GM18909 (cell line): ENCODE results near the gene SESN1.
"Not testable (repeated sequence)": the region's sequence is repeated elsewhere in the genome, so short reads cannot be mapped to it uniquely, and the experiment has no call there.

ENCODE experiments used
- ATAC-seq: cut with Tn5 transposase; IDR thresholded peaks from one replicate; pipeline ENCODE4 v1.9.1; 2021; ENCODE audit warnings: mild to moderate bottlenecking; ENCODE audit not compliant: unreplicated experiment, poor library complexity

The SESN1 gene

GRCh38 chr6:109095835-109096084 is 1.1 kb upstream of the SESN1 start:
- no peak for ATAC-seq

GRCh38 chr6:109095036-109095834 is 589 bp upstream of the SESN1 start, which contains the start of gene CEP57L1:
CEP57L1 (plus strand) TSS chr6:109095507; CDS start chr6:109145222, 49,715 bp downstream.
- peak; percentile 81 for ATAC-seq

DNA sequence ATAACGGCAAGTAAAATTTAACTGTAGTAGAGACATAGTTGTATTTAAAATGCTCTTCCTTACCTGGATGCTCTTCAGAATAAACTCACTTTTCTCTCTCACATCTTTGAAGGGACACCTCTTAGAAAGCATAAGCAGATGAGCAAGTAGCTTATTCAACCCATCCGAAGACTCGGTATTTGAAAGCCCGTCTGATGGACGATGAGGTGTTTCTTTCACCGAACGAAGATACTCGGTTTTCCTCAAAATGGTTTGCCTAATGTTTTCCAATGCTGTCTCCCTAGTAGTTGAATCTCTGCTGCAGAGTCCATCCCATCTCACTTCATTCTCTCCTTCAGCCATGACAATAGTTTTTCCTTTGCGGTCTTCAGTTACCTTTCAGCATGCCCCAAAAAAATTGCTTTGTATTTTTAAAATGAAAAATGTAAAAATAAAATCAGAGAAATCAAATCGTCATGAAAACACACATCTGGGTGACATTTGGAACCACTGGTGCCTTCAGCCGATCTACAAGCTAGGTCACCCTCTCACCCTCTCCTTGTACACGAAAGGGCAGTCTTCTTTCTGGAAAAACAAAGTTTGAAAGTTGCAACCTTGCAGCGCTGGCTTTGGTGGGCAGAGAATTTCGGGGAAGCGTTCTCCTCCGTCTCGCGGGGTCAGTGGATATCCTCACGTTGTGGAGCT is 772 bp downstream of the SESN1 start:
- no peak for ATAC-seq

DNA sequence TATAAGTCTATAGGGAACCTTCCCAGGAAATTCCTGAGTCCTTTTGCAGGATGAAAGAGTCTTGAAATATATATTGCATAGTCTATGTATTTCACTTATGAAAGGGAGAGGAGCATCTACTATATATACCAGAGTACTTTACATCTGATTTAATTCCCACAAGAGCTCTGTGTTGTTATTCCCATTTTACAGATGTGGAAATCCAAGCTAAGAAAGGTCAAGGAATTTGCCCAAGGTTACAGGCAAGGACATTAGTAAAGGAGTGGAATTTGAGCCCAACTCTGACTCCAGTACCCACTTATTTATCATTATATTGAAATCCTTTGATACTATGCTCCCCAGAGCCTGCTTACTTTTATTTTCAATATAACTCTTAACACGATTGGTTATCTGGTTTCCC is 2.6 kb downstream of the SESN1 start:
- no peak for ATAC-seq

DNA sequence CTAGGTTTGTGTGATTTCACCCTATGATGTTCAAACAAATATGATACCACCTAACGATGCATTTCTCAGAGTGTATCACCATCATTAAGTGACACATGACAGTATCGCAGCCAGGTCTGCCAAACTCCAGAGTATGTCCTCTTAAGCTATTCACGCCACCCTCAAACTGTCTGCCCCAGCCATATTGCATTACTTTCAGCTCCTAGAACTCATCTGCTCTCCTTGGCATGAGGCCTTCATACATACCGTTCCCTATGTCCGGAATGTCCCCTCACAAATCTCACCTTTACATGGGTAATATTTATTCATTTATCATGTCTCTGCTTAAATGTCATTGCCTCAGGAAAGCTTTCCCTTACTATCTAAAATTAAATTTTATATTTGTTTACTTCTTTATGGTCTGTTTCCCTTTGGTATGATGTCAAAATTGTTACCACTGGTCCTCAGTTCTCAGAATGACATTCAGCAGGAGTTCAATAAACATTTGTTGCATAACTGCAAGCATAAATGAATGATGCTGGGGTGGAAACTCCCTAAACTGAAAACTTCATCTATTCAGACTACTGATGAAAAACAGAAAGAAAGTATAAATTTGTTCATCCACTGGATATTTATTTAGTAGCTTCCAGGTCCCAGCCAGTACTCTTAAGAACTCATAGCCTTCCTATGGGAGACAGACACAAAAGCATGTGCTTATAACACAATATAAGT is 3.2 kb downstream of the SESN1 start:
- no peak for ATAC-seq

DNA sequence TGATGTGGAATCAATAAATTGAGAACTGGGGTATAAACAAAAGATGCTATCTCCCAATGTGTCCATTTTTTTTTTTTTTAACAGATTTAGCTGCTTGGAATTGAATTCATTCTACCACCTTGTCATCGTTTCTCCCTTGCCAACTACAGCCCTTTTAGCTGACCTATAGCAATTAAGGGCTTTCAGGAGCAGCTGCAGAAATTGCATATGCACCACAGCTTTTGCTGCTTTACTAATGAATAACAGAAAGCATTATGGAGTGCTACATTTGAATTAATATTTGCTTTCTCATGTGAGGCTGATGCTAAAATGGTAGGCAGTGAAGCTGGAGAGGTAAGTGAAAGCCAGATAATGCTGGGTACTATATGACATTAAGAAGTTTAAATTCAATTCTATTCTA is 5.7 kb downstream of the SESN1 start:
- no peak for ATAC-seq

- no peak for ATAC-seq
Observed at GRCh38 chr6:109087661-109088264, 6.9 kb downstream of the SESN1 start.

DNA sequence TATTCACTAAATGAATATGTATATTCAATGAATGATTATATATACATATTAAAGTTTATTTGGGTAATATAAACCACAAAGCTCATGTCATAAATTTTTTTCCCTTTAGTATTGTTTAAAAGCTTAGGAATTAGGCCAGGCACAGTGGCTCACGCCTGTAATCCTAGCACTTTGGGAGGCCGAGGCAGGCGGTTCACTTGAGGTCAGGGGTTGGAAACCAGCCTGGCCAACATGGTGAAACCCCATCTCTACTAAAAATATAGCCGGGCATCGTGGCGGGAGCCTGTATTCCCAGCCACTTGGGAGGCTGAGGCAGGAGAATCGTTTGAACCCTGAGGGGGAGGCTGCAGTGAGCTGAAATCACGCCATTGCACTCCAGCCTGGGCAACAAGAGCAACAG is 10.5 kb downstream of the SESN1 start:
- ATAC-seq, result not testable (repeated sequence)

DNA sequence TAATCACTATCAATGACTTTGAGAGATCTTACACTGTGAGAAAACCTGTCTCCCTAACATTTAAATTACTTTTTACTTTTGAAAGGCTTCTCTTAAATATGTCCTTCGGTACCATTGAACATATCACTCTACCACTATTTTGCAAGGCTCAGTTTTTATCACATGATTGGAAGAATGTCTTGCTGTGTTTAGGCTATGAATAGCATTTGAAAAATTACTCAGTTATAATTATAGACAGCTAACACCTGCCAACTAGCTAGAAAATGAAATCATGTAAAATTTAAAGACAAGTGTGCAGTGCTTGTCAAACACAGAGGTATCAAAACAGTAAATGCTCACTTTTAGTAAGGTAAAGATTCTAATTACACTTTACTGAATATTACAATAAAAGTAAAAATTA is 11.0 kb downstream of the SESN1 start:
- ATAC-seq, result no peak

- no peak for ATAC-seq
Observed at GRCh38 chr6:109082188-109082577, 12.5 kb downstream of the SESN1 start.

DNA sequence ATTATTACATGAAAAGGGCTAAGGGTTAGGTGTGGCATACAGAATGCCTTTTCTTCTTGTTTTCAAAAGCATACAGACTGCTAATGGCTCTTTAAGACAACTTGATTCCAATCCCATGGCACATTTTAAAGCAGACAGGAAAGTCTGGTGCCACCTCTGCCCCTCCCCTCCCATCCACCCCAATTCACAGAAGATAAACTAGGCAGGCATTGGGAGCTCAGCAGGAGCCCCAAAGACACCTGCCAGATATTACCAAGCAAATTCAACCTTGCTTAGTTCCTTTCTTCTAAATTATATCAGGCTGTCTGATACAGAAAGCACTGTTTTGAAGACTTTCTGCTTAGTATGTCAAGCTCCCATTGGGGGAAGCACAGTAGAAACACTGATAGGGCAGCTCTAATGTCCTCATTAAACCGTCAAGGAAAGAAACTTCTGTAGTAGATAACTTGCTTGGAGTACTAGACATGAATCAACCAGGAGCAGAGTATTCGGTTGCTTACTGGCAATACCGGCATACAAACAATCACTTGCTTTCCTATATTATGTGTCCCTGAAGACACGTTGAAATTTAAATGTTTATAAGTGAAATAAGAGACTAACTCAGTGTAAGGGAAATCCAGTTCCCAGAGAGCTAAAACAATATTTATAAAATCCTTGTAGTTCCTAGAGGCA is 13.0 kb downstream of the SESN1 start:
- ATAC-seq, result no peak

GRCh38 chr6:109081026-109081425 is 13.6 kb downstream of the SESN1 start:
- no peak for ATAC-seq

DNA sequence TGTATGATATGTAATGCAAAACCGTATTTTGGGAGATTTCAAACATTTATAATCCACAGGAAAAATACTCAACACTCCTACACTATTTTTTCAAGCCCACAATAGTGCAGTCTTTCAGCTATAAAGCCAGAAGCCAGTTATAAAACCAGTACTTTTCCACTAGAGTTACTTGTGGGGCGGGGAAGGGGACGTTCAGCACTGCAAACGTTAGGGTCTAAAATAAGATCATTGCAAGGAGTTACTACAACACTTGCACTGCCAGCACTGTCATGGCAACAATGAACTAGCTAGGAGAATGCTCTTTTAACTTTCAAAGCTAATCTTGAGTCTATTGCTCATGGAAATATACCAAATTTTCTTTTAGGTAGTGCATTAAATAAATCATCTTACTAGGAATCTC is 14.7 kb downstream of the SESN1 start:
- ATAC-seq, result no peak

DNA sequence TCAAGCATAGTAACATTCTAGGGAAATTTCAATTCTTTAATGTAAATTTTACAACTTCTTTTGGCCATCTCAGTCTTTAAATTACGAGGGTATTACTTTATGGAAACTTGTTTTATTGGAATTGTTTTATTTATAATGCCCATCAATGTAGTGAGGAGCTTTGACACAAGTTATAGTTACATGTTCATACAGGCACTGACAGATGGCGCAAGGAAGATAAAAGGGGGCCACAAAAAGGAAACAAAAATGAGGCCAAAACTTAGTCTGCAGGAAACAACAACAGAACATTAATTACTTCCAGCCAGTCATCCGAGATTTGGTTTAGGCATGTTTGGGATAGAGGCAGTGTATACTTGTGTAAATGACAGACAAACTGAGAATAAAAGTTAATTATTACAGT is 18.3 kb downstream of the SESN1 start:
- no peak for ATAC-seq

DNA sequence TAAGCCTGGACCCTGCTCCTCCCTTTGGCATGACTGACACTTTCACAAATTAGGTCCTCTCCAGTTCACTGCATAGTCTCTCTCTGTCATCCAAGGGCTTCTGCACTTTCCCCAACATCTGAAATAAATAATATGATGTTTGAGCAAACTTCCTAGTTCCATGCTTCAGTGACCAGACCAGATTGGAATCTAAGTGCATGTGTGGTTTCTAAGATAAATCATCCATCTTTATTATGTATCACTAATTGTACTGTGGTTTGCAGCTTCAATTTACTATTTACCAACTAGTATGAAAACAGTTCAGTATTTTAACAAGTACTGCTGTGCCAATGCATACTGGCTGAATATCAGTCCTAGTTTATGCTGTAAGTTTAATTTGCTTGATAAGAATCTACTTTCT is 18.7 kb downstream of the SESN1 start:
- ATAC-seq, result no peak

- no peak for ATAC-seq
Observed at GRCh38 chr6:109074133-109074415, 20.6 kb downstream of the SESN1 start.

DNA sequence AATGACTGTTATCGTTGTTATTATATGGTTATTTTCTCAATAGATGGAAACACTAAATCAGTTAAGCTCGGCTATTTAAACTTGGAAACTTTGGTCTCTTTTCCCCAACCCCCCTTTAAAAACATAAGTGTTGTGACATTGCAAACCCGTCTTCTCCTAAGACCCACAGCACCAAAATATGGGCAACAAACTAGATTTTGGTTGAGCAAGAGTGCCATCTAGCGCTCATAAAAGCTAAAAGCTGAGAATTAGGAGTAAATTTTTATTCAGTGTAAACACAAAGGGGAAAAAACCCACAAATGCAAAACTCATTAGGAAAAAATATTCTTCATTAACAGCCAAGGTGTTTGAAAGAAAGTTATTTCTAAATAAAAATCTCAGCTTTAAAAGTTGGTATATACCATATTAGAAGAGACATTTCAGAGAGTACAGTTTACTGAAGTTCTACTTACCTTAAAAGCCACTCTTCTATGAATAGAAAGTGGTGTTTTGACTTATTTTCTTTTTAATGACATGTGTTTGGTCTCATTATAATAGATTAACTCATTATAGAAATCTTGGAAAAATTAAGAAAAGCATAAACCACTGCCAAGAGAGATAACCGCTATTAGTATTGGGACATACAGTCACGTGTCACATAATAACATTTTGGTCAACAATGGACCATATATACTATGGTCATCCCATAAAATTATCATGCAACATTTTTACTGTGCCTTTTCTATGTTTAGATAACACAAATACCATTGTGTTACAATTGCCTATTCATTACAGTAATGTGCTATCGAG is 21.1 kb downstream of the SESN1 start:
- ATAC-seq, result no peak

- ATAC-seq, result no peak
Observed at GRCh38 chr6:109071125-109071917, 23.3 kb downstream of the SESN1 start.

DNA sequence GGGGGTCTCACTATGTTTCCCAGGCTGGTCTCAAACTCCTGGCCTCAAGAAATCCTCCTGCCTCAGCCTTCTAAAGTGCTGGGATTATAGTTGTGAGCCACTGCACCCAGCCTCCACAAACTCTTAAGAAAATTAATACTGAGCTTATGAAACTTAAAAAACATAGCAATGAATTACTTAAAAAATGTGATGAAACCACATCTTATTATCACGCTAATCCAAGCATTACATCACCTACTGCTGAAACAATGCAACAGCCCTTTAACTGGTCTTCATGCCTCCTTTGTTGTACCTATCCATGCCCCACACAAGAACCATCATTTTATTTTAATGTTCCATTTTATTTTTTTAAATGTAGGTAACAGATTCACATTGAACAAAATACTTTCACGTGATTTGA is 24.9 kb downstream of the SESN1 start:
- ATAC-seq, result no peak
